ENCODE measurements around the gene EIPR1.

Gene EIPR1

GRCh38 chr2:3301001-3301400 is 76.6 kb downstream of the EIPR1 start:
- no peak overlapping the region for H3K27ac ChIP-seq
- no peak overlapping the region for H3K4me3 ChIP-seq
- DNase-seq (ENCODE audit: low spot score) = no peak
- no peak for TF ChIP-seq CTCF (IDR thresholded peaks at IDR 0.05)

DNA sequence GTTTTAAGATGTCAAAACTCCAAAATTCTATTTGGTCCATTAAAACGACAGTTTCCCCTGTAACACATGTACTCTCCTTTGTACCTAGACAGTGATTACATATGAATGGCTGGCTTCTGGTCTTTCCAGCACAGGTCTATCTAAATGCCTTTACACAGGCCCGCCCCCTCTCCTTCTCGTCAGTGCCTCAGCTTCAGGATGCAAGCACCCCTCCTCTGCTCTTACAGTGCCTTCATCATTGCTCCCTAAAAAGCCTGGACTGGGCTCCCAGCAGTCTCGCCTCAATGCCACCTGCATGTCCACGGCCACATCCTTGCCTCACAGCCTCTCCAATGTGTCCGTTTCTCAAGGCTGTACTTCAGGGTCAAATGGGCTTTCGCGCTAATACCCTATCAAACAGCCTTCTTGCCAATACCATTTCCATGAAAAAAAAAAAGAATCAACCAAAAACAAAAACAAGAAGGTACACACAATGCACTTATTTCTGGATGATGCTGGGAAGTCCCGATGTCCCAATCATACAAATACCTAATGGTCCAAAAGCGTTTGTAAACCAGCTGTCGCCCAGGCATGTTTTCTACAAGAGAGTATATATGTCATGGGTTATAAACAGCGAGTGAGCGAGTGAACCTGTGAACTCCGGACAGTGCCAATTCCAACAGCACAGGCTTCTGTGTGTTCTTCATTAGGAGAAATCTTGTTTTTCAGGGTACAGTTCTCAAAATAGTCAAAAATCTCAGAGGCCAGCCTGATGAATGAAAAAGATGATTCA is 77.2 kb downstream of the EIPR1 start:
- Histone ChIP-seq H3K4me3 (no peak overlapping the region), H3K27ac (no peak overlapping the region)
- no peak for DNase-seq (ENCODE audit: low spot score)
- no peak for TF ChIP-seq CTCF (IDR thresholded peaks at IDR 0.05)

DNA sequence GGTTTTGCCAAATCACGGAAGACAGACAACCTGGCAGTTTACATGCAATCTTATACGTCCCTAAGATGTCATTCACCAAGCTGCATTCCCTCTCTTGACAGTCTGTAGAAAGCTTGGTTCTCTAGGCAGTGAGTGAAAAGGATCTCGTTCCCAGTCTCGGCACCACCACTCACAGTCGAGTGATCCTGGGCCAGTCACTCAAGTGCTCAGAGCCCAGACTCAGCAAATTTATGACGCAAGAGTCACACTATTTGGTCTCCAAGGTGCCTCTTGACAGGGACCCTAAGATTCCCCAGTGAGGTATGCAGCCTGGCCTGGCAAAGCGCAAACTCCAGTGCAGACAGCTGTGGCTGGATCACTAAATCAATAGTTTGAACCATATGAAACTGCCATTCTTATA is 77.9 kb downstream of the EIPR1 start:
- H3K4me3 ChIP-seq = no peak overlapping the region
- no peak for DNase-seq (ENCODE audit: low spot score)
- H3K27ac ChIP-seq = no peak overlapping the region
- TF ChIP-seq CTCF (IDR thresholded peaks at IDR 0.05) = no peak

GRCh38 chr2:3299130-3299529 is 78.5 kb downstream of the EIPR1 start:
- Histone ChIP-seq H3K27ac (no peak overlapping the region), H3K4me3 (no peak overlapping the region)
- TF ChIP-seq CTCF (IDR thresholded peaks at IDR 0.05) = no peak
- no peak for DNase-seq (ENCODE audit: low spot score)

DNA sequence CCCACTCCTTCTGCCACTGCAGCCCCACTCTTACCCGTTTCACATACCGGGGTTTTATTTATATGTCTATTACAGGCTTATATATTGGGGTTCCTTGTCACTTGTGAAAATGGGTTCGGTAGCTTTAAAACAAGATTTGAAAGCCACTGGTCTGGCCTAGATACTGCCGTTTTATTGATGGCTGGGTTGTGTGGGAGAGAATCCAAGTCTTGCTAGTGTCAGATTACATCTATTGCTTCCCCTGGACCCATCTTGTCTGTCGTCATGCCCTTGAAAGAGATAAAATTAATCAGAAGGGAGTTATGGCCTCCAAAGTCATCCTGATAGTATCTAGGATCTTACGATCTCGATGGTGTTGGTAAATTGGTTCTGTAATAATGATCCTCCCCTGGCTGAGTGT is 79.4 kb downstream of the EIPR1 start:
- TF ChIP-seq CTCF (IDR thresholded peaks at IDR 0.05) = no peak
- no peak for DNase-seq (ENCODE audit: low spot score)
- Histone ChIP-seq H3K27ac (no peak overlapping the region), H3K4me3 (no peak overlapping the region)

DNA sequence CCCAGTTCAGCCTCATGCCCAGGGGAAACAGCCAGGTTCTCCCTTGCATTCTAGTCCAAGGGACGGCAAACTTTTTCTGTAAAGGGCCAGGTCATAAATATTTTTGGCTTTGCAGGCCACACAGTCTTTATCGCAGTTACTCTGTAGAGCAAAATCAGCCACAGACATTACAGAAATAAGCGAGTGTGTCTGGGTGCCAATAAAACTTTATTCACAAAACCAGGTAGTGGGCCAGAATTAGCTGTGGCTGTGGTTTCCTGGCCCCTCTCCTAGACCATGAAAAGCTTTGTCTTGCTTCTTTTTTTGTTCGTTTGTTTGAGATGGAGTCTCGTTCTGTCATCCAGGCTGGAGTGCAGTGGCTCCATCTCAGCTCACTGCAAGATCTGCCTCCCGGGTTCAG is 80.1 kb downstream of the EIPR1 start:
- DNase-seq (ENCODE audit: low spot score) = peak; percentile 22
- TF ChIP-seq CTCF (IDR thresholded peaks at IDR 0.05) = no peak
- Histone ChIP-seq H3K27ac (no peak overlapping the region), H3K4me3 (no peak overlapping the region)

DNA sequence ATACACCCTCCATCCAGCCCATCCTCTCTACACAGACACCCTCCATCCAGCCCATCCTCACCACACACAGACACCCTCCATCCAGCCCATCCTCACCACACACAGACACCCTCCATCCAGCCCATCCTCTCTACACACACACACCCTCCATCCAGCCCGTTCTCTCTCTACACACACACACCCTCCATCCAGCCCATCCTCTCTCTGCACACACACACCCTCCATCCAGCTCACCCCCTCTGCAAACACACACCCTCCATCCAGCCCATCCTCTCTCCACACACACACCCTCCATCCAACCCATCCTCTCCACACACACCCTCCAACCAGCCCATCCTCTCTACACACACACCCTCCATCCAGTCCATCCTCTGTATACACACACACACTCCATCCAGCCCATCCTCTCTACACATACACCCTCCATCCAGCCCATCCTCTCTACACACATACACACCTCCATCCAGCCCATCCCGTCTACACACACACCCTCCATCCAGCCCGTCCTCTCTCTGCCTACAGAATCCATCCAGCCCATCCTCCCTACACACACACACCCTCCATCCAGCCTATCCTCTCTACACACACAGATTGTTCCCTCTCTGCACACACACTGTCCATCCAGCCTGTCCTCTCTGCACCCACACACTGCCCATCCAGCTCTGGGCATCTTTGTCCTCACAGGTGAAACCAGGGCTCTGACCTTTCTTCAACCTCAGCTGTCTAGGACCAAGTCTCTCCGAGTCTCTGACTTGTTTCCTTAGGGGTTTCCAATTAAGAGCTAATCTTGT is 81.2 kb downstream of the EIPR1 start:
- Histone ChIP-seq H3K27ac (no peak overlapping the region), H3K4me3 (no peak overlapping the region)
- DNase-seq (ENCODE audit: low spot score) = no peak
- TF ChIP-seq CTCF (IDR thresholded peaks at IDR 0.05) = no peak
